H9 (cell line): ENCODE data around the gene SFXN2. TPM values are rescaled to one million over a fixed set of nuclear protein-coding genes. Genes with fewer than 3 reads are reported as not detected.

Experiments
- DNase-seq: peaks from one replicate; pipeline ENCODE4 v3.0.0-alpha.2; 2017
- H2AFZ ChIP-seq: one replicate; pipeline ENCODE4 v1.6.1; 2013; ENCODE audit warnings: mild to moderate bottlenecking, low read length, control low read depth, moderate library complexity
- H2AK5ac ChIP-seq: 2 replicates; pipeline ENCODE4 v1.6.1; 2013; ENCODE audit warnings: low read length, control low read depth, mixed read lengths; ENCODE audit not compliant: insufficient read length
- H2BK120ac ChIP-seq: one replicate; pipeline ENCODE4 v1.6.1; 2013; ENCODE audit warnings: low read depth, mild to moderate bottlenecking, low read length, control low read depth, inconsistent platforms; ENCODE audit not compliant: poor library complexity, severe bottlenecking
- H2BK12ac ChIP-seq: 2 replicates; pipeline ENCODE4 v1.6.1; 2013; ENCODE audit warnings: low read length, control low read depth, mixed read lengths, low read depth; ENCODE audit not compliant: insufficient read length
- H2BK15ac ChIP-seq: 2 replicates; pipeline ENCODE4 v1.6.1; 2013; ENCODE audit warnings: low read depth, low read length, control low read depth
- H2BK20ac ChIP-seq: one replicate; pipeline ENCODE4 v1.6.1; 2013; ENCODE audit warnings: low read depth, mild to moderate bottlenecking, low read length, control low read depth, inconsistent platforms; ENCODE audit not compliant: poor library complexity, severe bottlenecking
- H2BK5ac ChIP-seq: 2 replicates; pipeline ENCODE4 v1.6.1; 2013; ENCODE audit warnings: low read length, control low read depth, mixed read lengths; ENCODE audit not compliant: insufficient read length
- H3K14ac ChIP-seq: 2 replicates; pipeline ENCODE4 v1.6.1; 2013; ENCODE audit warnings: low read length, control low read depth; ENCODE audit not compliant: insufficient read depth
- H3K18ac ChIP-seq: 2 replicates; pipeline ENCODE4 v1.6.1; 2013; ENCODE audit warnings: low read depth, mild to moderate bottlenecking, mixed read lengths, low read length, control low read depth; ENCODE audit not compliant: insufficient read length
- H3K23ac ChIP-seq: 2 replicates; pipeline ENCODE4 v1.6.1; 2013; ENCODE audit warnings: low read length, control low read depth, mixed read lengths, low read depth; ENCODE audit not compliant: insufficient read length
- H3K23me2 ChIP-seq: 2 replicates; pipeline ENCODE4 v1.6.1; 2013; ENCODE audit warnings: low read depth, mild to moderate bottlenecking, mixed read lengths, low read length, control low read depth; ENCODE audit not compliant: insufficient read length, poor library complexity, severe bottlenecking
- H3K27ac ChIP-seq: 2 replicates; pipeline ENCODE4 v1.5.1; 2013; ENCODE audit warnings: low read length, control low read depth, mixed read lengths, low read depth; ENCODE audit not compliant: insufficient read length
- H3K27me3 ChIP-seq: 2 replicates; pipeline ENCODE4 v1.6.1; 2013; ENCODE audit warnings: low read length, control low read depth, inconsistent platforms; ENCODE audit not compliant: insufficient read depth
- H3K4ac ChIP-seq: 2 replicates; pipeline ENCODE4 v1.6.1; 2013; ENCODE audit warnings: low read depth, mild to moderate bottlenecking, control low read depth, inconsistent platforms, low read length, moderate library complexity
- H3K4me1 ChIP-seq: 2 replicates; pipeline ENCODE4 v1.6.1; 2013; ENCODE audit warnings: low read length, control low read depth, inconsistent platforms; ENCODE audit not compliant: insufficient read depth
- H3K4me2 ChIP-seq: 2 replicates; pipeline ENCODE4 v1.6.1; 2013; ENCODE audit warnings: low read length, control low read depth, mixed read lengths; ENCODE audit not compliant: insufficient read length, insufficient read depth
- H3K56ac ChIP-seq: 2 replicates; pipeline ENCODE4 v1.6.1; 2013; ENCODE audit warnings: low read depth, mild to moderate bottlenecking, mixed read lengths, low read length, control low read depth; ENCODE audit not compliant: insufficient read length
- H3K79me1 ChIP-seq: 2 replicates; pipeline ENCODE4 v1.6.1; 2013; ENCODE audit warnings: low read depth, mild to moderate bottlenecking, moderate library complexity, low read length, control low read depth, inconsistent platforms; ENCODE audit not compliant: insufficient read depth, poor library complexity, severe bottlenecking
- H3K79me2 ChIP-seq: 2 replicates; pipeline ENCODE4 v1.6.1; 2013; ENCODE audit warnings: low read length, control low read depth, inconsistent platforms; ENCODE audit not compliant: insufficient read depth
- H3K9ac ChIP-seq: 2 replicates; pipeline ENCODE4 v1.6.1; 2013; ENCODE audit warnings: low read length, control low read depth, mixed read lengths; ENCODE audit not compliant: insufficient read length; ENCODE audit errors: extremely low read depth
- H3K9me3 ChIP-seq: one replicate; pipeline ENCODE4 v1.6.1; 2013; ENCODE audit warnings: low read depth, low read length, inconsistent platforms; ENCODE audit not compliant: control insufficient read depth
- H3T11ph ChIP-seq: one replicate; pipeline ENCODE4 v1.6.1; 2013; ENCODE audit warnings: mild to moderate bottlenecking, low read length, control low read depth, inconsistent platforms
- H4K20me1 ChIP-seq: one replicate; pipeline ENCODE4 v1.6.1; 2013; ENCODE audit not compliant: control insufficient read depth, insufficient read length, insufficient read depth
- H4K5ac ChIP-seq: 2 replicates; pipeline ENCODE4 v1.6.1; 2013; ENCODE audit warnings: low read depth, mild to moderate bottlenecking, mixed read lengths, low read length, control low read depth; ENCODE audit not compliant: insufficient read length
- H4K8ac ChIP-seq: replicated peaks from 2 replicates; pipeline ENCODE4 v1.6.1; 2013; ENCODE audit warnings: low read length, control low read depth, mixed read lengths, low read depth; ENCODE audit not compliant: insufficient read length
- H4K91ac ChIP-seq: 2 replicates; pipeline ENCODE4 v1.6.1; 2013; ENCODE audit warnings: low read depth, mild to moderate bottlenecking, moderate library complexity, mixed read lengths, low read length, control low read depth; ENCODE audit not compliant: insufficient read length
- H3K27ac Mint-ChIP-seq, 3 experiments: 2 replicates in 2 of 3; 3 replicates in 1 of 3; pipeline ENCODE4 v1.8.0; 2020 to 2021; ENCODE audit warnings: mixed read lengths in 3 of 3, mild to moderate bottlenecking in 1 of 3, moderate library complexity in 1 of 3
- H3K27me3 Mint-ChIP-seq: 2 replicates; pipeline ENCODE4 v1.8.0; 2021; ENCODE audit warnings: low read depth, mild to moderate bottlenecking, moderate library complexity, mixed read lengths
- H3K36me3 Mint-ChIP-seq, 3 experiments: 2 replicates in 2 of 3; 3 replicates in 1 of 3; pipeline ENCODE4 v1.8.0; 2020 to 2021; ENCODE audit warnings: low read depth in 3 of 3, mixed read lengths in 3 of 3; ENCODE audit not compliant: insufficient read depth in 1 of 3
- H3K4me1 Mint-ChIP-seq, 2 experiments: 2 replicates each; pipeline ENCODE4 v1.8.0; 2020; ENCODE audit warnings: mixed read lengths in 2 of 2
- H3K4me3 Mint-ChIP-seq, 2 experiments: 2 replicates in 1 of 2; 3 replicates in 1 of 2; pipeline ENCODE4 v1.8.0; 2020 to 2021; ENCODE audit warnings: mild to moderate bottlenecking in 2 of 2, mixed read lengths in 2 of 2, moderate library complexity in 1 of 2
- H3K9me3 Mint-ChIP-seq, 2 experiments: 2 replicates in 1 of 2; 3 replicates in 1 of 2; pipeline ENCODE4 v1.8.0; 2020; ENCODE audit warnings: mild to moderate bottlenecking in 2 of 2, mixed read lengths in 2 of 2, moderate library complexity in 1 of 2
- CTCF ChIP-seq: fragments of 200-600 bp; sonication (generic); conservative IDR thresholded peaks from 3 replicates; pipeline ENCODE4 v1.8.0; 2021; ENCODE audit warnings: antibody characterized with exemption, mild to moderate bottlenecking
- WGBS: extraction: QIAGEN DNeasy Blood & Tissue Kit; methylation state at CpG from one replicate; pipeline ENCODE4 v1.1.7; 2013; ENCODE audit warnings: missing lambda C conversion rate, low lambda C conversion rate, mixed read lengths; ENCODE audit not compliant: insufficient read length; ENCODE audit errors: extremely low coverage; 5-methylcytosine and 5-hydroxymethylcytosine counted together
- total RNA-seq: library from RNA; stranded (reverse); gene quantifications from 2 replicates; pipeline ENCODE4 v1.2.1, GENCODE V29; 2021

Gene SFXN2
- total RNA-seq, 1 experiment from 2014 or later = 34.7 TPM

DNA sequence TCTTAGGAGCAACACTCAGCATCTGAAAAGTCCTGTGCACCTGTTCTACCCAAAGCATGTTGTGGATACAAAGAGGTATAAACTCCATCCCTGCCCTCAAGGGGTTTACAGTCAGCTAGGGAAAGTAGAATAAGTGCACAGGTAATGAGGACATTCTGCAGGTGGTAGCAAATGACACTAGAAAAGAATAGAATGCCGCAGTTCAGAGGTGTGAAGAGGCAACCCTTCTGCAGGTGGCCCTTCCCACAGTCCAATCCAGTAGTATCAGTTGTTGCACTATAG is 66.0 kb downstream of the SFXN2 start:
- Histone ChIP-seq H3K23ac (no peak overlapping the region), H4K8ac (no peak overlapping the region), H2BK20ac (no peak overlapping the region), H2AK5ac (no peak overlapping the region), H2AFZ (no peak overlapping the region), H3K27ac (no peak overlapping the region), H3K9ac (no peak overlapping the region), H2BK12ac (no peak overlapping the region), H2BK120ac (no peak overlapping the region), H3K4me2 (no peak overlapping the region), H3K56ac (no peak overlapping the region), H2BK5ac (no peak overlapping the region), H3K79me1 (no peaks in the 10 kb centered on the region), H3K27me3 (no peaks in the 10 kb centered on the region), H3T11ph (no peak overlapping the region), H4K91ac (no peak overlapping the region), H3K18ac (no peak overlapping the region), H4K20me1 (no peaks in the 10 kb centered on the region), H3K9me3 (no peaks in the 10 kb centered on the region), H3K4me1 (peaks cover 30% of the 10 kb centered on the region; the same call in 1 of the 2 replicates), H4K5ac (no peak overlapping the region), H2BK15ac (no peak overlapping the region), H3K4ac (no peak overlapping the region), H3K79me2 (no peaks in the 10 kb centered on the region), H3K14ac (no peak overlapping the region), H3K23me2 (no peaks in the 10 kb centered on the region)
- Mint-ChIP-seq H3K4me3 (no peak overlapping the region), H3K9me3 (no peaks in the 10 kb centered on the region), H3K4me1 (peaks cover 53 to 58% of the 10 kb centered on the region in 2 experiments), H3K27ac (no peak overlapping the region), H3K27me3 (no peaks in the 10 kb centered on the region; the same call in 1 of the 2 replicates), H3K36me3 (no peaks in the 10 kb centered on the region)
- WGBS = no CpG with 5 or more reads among the region's 1 CpG
- DNase-seq = no peak
- TF ChIP-seq CTCF = no peak
